Measurements from ENCODE around the gene MCC. TPM values are rescaled to one million over a fixed set of nuclear protein-coding genes. Genes with fewer than 3 reads are reported as not detected.

Gene MCC
- total RNA-seq, 2 donors from 2014 or later: 164 to 187 TPM

DNA sequence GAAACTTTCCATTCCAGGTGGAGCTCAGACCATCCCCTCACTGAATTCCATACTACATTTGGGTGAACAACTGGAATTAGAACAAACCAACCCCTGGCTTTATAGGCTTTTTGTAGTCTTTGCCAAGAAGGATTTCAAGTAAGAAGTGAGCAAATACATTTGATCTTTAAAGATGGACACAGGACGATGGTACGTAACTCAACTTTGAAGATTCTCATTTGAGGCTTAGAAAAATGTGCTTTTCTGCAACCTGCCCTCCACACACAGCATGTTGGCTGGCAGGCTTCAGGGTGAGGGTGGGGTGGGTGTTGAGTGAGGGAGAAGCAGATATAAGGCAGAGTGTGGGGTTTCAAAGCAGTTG, 335.9 kb downstream of the MCC start:
- peaks cover 78% of the 10 kb centered on the region for H3K36me3 ChIP-seq (ENCODE audit: control insufficient read depth, insufficient read depth, low read length)
- TF ChIP-seq, protein P1, sequence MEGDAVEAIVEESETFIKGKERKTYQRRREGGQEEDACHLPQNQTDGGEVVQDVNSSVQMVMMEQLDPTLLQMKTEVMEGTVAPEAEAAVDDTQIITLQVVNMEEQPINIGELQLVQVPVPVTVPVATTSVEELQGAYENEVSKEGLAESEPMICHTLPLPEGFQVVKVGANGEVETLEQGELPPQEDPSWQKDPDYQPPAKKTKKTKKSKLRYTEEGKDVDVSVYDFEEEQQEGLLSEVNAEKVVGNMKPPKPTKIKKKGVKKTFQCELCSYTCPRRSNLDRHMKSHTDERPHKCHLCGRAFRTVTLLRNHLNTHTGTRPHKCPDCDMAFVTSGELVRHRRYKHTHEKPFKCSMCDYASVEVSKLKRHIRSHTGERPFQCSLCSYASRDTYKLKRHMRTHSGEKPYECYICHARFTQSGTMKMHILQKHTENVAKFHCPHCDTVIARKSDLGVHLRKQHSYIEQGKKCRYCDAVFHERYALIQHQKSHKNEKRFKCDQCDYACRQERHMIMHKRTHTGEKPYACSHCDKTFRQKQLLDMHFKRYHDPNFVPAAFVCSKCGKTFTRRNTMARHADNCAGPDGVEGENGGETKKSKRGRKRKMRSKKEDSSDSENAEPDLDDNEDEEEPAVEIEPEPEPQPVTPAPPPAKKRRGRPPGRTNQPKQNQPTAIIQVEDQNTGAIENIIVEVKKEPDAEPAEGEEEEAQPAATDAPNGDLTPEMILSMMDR (conservative IDR thresholded peaks at IDR 0.05): no peak
- no peaks in the 10 kb centered on the region for H3K9me3 Mint-ChIP-seq
- peaks cover 48% of the 10 kb centered on the region for H3K4me1 ChIP-seq (ENCODE audit: control insufficient read depth, insufficient read depth, low read length)
- 97 to 100% methylated on average over 2 of the region's 2 CpGs for WGBS, 2 experiments (ENCODE audit: insufficient coverage in 1 of 2, insufficient read length in 1 of 2)
- H3K27me3 Mint-ChIP-seq (ENCODE audit: insufficient read depth): no peaks in the 10 kb centered on the region
- no peak overlapping the region for H3K4me3 Mint-ChIP-seq
- peaks cover 41% of the 10 kb centered on the region for H3K36me3 Mint-ChIP-seq (ENCODE audit: low read depth)
- H3K27me3 ChIP-seq (ENCODE audit: control insufficient read depth, insufficient read depth, low read length, poor library complexity, severe bottlenecking): no peaks in the 10 kb centered on the region
- no peaks in the 10 kb centered on the region for H3K9me3 ChIP-seq (ENCODE audit: control insufficient read depth, low read length)
- DNase-seq: no peak
- H3K9ac ChIP-seq (ENCODE audit: extremely low read depth, low read length, poor library complexity, severe bottlenecking): no peak overlapping the region
- H3K27ac ChIP-seq (ENCODE audit: low read depth, low read length): peak overlapping the region; percentile 45
- H3K4me3 ChIP-seq (ENCODE audit: low read length): no peak overlapping the region
- H3K4me1 Mint-ChIP-seq: peaks cover 55% of the 10 kb centered on the region
- H3K27ac Mint-ChIP-seq: peak overlapping the region; percentile 50

DNA sequence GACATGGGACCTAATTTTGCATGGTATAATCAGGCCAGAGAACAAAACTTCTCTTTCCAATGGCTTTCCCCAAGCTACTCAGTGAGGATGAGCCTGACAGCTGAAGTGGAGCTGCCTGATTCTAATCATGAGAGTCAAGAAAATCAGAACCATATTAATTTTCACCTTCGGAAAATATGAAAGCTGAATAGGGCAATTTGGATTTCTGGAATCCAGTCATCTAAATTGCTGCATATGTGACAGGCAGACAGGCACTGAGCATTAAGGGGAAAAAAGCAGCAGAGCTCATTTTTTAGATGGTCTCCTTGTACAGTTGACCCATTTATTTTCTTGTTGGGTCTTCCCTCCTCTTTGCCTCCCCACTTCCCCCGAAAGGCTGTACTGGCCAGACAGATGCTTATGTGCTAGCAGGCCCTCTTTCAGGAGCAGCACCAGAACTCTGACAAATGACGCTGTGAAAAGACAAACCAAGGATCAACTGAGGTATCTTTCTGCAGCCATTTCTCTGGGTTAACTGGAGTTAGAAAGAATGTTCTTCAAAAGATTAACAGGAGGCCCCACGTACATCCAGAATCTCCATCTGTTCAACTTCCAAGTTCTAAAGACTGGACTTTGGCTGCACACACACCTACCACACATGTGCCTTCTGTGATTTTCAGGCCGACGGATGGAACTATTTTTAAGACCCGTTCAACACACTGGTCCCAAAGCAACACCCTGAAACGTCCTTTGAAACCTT, 336.4 kb downstream of the MCC start:
- no peaks in the 10 kb centered on the region for H3K9me3 ChIP-seq (ENCODE audit: control insufficient read depth, low read length)
- no peaks in the 10 kb centered on the region for H3K9me3 Mint-ChIP-seq
- WGBS, 2 experiments (ENCODE audit: insufficient coverage in 1 of 2, insufficient read length in 1 of 2): 86 to 93% methylated on average over 7 to 8 of the region's 8 CpGs
- H3K27me3 Mint-ChIP-seq (ENCODE audit: insufficient read depth): no peaks in the 10 kb centered on the region
- TF ChIP-seq, protein P1 (conservative IDR thresholded peaks at IDR 0.05): no peak
- H3K4me3 Mint-ChIP-seq: no peak overlapping the region
- H3K36me3 Mint-ChIP-seq (ENCODE audit: low read depth): peaks cover 42% of the 10 kb centered on the region
- H3K27ac ChIP-seq (ENCODE audit: low read depth, low read length): no peak overlapping the region
- no peak overlapping the region for H3K4me3 ChIP-seq (ENCODE audit: low read length)
- H3K27me3 ChIP-seq (ENCODE audit: control insufficient read depth, insufficient read depth, low read length, poor library complexity, severe bottlenecking): no peaks in the 10 kb centered on the region
- peaks cover 46% of the 10 kb centered on the region for H3K4me1 ChIP-seq (ENCODE audit: control insufficient read depth, insufficient read depth, low read length)
- no peak overlapping the region for H3K9ac ChIP-seq (ENCODE audit: extremely low read depth, low read length, poor library complexity, severe bottlenecking)
- DNase-seq: no peak
- H3K27ac Mint-ChIP-seq: peak overlapping the region; percentile 50
- peaks cover 55% of the 10 kb centered on the region for H3K4me1 Mint-ChIP-seq
- H3K36me3 ChIP-seq (ENCODE audit: control insufficient read depth, insufficient read depth, low read length): peaks cover 83% of the 10 kb centered on the region

DNA sequence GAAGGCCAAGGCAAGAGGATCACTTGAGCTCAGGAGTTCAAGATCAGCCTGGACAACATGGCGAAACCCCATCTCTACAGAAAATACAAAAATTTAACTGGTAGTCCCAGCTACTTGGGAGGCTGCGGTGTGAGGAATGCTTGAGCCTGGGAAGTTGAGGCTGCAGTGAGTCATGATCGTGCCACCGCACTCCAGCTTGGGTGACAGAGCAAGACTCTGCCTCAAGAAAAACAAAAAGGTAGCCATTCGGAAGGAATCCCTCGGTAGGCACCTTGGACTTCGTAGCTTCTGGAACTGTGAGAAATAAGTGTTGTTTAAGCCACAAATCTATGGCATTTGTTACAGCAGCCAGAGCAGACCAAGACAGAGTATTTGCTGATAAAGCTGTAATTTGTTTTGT, 337.4 kb downstream of the MCC start:
- Mint-ChIP-seq H3K27me3 (ENCODE audit: insufficient read depth) (no peaks in the 10 kb centered on the region), H3K9me3 (no peaks in the 10 kb centered on the region), H3K36me3 (ENCODE audit: low read depth) (peaks cover 47% of the 10 kb centered on the region), H3K4me1 (peaks cover 56% of the 10 kb centered on the region), H3K4me3 (no peak overlapping the region), H3K27ac (peak overlapping the region; percentile 41)
- H3K9ac ChIP-seq (ENCODE audit: extremely low read depth, low read length, poor library complexity, severe bottlenecking): no peak overlapping the region
- H3K9me3 ChIP-seq (ENCODE audit: control insufficient read depth, low read length): no peaks in the 10 kb centered on the region
- TF ChIP-seq, protein P1 (conservative IDR thresholded peaks at IDR 0.05): no peak
- H3K27me3 ChIP-seq (ENCODE audit: control insufficient read depth, insufficient read depth, low read length, poor library complexity, severe bottlenecking): no peaks in the 10 kb centered on the region
- 93 to 96% methylated on average over 6 to 7 of the region's 7 CpGs for WGBS, 2 experiments (ENCODE audit: insufficient coverage in 1 of 2, insufficient read length in 1 of 2)
- no peak overlapping the region for H3K4me3 ChIP-seq (ENCODE audit: low read length)
- H3K27ac ChIP-seq (ENCODE audit: low read depth, low read length): no peak overlapping the region
- peaks cover 92% of the 10 kb centered on the region for H3K36me3 ChIP-seq (ENCODE audit: control insufficient read depth, insufficient read depth, low read length)
- DNase-seq: no peak
- peaks cover 43% of the 10 kb centered on the region for H3K4me1 ChIP-seq (ENCODE audit: control insufficient read depth, insufficient read depth, low read length)
